NCI-H526 treated with DMSO at 0.1 percent for 48 hours (cell line): ENCODE measurements around the gene PKDCC.
"Not testable (repeated sequence)": the region's sequence is repeated elsewhere in the genome, so short reads cannot be mapped to it uniquely, and the experiment has no call there.

Source experiments
- DNase-seq: peaks from one replicate; lab custom pipeline; 2025; lab: John Stamatoyannopoulos, UW

The PKDCC gene

GRCh38 chr2:42030200-42030759, 17.5 kb upstream of the PKDCC start:
- DNase-seq = no peak

DNA sequence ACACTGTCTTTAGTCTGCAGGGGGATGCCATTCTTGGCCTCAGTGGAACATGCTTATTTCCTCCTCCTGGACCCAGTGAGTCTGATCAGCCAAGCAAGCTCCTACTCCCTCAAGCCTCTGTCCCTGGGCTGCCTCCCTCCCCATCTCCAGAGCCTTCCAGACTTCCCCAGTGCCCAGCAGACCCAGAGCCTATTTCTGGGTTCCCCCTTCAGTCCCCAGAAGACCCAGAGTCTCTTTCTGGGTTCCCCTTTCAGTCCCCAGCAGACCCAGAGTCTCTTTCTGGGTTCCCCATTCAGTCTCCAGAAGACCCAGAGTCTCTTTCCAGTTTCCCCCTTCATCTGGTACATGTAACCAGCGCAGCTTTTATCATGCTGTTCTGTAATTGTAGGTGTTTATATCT, 17.0 kb upstream of the PKDCC start:
- no peak for DNase-seq

- DNase-seq = no peak
These were observed 16.3 kb upstream of the PKDCC start for GRCh38 chr2:42031281-42032223.

- DNase-seq = no peak
These were observed 15.6 kb upstream of the PKDCC start for GRCh38 chr2:42032224-42032620.

DNA sequence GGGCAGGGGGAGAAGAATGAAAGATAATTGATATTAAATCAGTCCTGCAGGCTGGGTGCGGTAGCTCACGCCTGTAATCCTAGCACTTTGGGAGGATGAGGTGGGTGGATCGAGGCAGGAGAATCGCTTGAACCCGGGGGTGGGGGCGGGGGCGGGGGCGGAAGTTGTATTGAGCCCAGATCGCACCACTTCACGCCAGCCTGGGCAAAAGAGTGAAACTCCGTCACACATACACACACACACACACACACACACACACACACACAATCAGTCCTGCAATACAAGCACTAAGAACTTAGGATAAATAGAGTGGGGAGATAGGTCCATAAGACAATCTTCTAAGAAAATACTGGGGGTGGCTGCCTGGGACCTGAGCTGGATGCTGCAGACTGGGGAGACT, 15.1 kb upstream of the PKDCC start:
- no peak for DNase-seq

GRCh38 chr2:42034096-42034495, 13.7 kb upstream of the PKDCC start:
- DNase-seq = not testable (repeated sequence)

DNA sequence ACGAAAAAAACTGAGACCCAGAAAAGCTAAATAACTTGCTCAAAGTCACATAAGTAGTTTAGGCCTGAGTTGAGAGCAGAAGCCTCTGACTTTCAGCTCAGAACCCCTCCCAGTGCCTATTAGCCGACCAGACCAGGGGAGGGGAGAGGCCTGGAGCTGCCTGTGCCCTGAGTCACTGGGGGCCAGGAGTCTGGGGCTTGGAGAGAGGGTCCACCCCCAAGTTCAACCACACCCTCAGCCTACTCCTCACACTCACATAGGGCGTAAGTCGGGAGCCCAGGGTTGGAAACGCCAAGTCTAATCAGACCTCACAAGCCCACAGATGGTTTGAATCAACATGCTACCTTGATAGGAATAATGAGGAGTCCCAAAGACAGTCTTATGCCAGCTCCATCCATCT, 12.6 kb upstream of the PKDCC start:
- no peak for DNase-seq

DNA sequence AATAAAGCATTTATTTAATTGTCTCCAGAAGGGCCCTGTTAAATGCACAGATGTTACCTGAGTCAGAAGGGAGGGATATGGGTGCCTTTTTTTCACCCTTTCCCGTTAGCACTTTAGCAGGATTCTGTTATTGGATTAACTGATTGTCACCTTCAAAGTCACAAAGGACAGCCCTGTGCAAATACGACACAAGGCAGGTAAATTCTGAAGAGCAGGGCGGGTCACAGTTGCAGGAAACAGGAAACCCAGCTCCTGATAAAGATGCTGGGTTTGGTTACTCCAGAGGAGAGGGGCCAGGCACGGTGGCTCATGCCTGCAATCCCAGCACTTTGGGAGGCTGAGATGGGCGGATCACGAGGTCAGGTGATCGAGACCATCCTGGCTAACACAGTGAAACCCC, 11.4 kb upstream of the PKDCC start:
- DNase-seq = no peak

DNA sequence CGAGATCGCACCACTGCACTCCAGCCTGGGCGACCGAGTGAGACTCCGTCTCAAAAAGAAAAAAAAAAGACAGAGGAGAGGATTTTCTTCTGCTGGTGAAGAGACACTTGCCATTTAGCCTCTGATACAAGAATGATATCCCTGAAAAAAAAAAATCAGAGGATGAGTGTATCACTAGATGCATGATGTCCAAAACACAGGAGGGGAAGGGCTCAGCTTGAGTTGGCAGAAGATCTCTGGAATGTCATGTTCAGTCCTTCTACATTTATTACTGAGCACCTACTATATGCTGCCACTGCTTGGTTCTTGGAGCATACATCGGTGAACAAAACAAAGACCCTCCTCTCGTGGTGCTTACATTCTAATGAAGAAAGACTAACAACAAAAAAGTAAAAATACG, 10.9 kb upstream of the PKDCC start:
- DNase-seq = no peak

DNA sequence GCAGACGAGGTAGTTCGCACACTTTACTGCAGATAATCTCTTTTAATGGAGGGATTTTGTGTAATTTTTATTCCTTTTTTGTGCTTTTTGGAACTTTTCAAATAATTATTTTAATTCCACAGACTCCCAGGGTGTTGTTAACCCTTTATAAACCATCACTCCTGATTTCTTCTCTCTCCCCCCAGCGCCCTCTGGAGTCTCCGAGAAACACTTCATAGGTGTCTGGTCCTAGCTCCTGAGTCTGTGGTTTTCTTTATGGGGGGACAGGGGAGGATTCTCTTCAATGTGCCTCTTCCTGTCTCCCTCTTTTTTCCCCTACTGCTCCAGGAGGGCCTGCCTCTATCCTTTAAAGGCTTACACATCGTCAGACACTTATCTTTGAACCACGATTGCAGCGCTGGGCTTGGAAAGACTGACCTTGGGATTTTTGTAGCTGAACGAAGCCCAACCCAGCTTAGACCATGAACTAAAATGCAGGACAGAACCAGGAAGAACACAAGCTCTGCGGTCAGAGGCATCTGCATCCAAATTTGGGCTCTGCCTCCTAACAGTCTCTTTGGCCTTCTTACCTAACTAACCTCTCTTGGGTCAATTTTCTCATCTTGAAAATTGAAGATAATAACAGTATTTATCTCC, 7.1 kb upstream of the PKDCC start:
- no peak for DNase-seq

GRCh38 chr2:42041377-42042127, 6.3 kb upstream of the PKDCC start:
- DNase-seq = no peak

DNA sequence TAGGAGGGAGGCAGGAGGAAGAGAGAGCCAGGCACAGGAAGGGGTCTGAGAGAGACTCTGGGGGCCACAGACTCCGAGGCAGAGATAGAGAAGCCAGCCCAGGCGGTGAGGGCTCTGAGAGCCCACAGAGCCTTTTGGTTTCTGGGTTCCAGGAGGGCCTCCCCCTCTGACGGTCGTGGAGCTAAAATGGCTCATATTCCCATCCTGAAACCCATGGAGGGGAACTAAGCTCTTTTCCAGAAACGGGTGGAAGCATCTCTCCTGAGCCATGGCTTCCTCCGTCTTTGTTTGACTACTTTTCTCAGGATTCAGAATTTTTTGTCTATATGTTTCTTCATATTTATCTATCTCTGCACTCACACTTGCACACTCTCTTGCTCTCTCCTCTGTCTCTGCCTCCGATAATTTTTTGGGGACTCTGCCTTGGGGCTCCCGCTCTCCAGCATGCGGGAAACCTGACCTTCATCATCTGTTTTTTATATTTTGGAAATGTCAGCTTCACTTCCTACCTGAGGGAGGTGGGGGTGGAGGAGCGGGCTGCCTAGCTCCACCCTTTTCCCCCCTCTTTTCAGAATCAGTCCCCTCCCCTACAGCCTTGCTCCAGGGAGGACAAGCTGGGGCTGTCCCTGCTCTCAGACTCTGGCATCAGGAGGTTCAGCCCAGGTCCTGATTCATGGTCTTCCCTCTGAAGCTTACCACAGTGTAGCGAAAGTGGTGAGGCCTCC, 5.0 kb upstream of the PKDCC start:
- DNase-seq = no peak

DNA sequence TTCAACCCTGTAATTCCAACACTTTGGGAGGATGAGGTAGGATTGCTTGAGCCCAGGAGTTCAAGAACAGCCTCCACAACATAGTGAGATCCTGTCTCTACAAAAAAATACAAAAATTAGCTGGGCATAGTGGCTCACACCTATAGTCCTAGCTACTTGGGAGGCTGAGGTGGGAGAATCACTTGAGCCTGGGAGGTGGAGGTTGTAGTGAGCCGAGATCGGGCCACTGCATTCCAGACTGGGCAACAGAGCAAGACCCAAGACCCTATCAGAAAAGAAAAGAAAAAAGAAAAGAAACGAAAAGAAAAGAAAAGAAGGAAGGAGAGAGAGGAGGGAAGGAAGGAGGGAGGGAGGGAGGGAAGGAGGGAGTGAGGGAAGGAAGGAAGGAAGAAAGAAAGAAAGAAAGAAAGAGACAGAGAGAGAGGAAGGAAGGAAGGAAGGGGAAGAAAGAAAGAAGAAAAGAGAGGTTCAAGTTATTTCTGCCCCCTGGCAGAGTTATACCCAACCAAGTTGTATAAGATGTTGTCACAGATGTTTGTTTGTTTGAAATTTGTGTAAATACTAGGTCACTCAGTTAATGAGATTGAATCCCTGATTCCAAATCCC, 3.9 kb upstream of the PKDCC start:
- DNase-seq = no peak

DNA sequence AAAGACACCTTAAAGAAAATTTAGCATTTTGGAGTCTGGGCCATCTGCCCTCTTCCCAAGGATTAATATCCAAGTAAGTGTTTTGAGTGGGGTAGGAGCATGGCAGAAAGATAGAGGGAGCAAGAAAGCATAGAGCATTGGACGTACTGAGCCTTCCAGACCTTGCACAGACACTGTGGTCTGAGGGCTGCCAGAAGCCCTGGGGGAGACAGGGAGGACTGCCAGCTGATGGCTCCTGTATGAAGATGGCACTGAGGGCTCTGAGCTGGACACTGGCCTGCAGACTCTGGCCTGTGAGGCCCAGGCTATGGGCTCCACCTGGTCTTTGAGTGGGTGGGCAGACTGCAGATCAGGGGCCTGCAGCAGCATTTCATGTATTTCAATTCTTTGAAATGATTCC, 2.9 kb upstream of the PKDCC start:
- DNase-seq = no peak

GRCh38 chr2:42045352-42045751, 2.5 kb upstream of the PKDCC start:
- no peak for DNase-seq

DNA sequence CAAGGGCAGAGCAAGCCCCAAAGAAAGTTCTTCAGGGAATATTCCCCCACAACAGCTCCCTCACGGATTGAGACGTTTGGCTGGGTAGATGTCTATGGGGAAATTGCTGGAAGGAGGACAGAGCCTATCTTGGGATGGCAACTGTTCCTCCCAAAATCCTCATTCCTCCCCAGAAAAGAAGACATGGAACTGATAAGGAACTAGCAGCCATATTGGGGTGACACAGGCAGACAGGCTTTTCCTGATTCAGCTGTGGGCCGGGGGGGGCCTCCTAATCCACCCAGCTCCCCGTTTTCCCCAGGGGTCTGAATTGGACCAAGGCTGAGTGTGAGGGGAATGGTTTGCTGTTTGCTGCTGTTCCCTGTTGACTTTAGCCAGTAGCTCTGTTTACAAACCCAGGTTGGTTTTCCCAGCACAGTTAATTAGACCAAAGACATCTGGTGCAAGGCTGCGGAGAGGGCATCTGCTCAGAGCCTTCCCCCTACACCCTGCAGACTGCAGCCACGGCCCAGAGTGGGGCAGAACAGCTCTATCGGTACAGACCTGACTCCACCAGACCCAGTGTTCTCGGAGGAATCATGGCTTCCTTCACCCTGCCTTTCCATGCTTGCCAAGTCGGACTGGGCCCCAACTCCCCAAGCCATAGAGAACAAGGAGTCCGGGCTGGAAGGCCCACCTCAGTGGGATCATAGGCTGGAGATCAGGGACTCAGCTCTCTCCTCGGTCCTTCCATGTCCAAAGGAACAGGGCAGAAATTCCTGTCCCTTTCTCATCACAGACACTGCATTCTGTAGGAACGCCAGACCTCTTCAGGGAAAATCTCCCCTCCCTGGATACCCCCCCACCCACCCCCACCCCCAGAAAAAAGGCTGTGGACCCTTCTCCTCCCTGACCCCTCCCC, 1.7 kb upstream of the PKDCC start:
- peak; percentile 42 for DNase-seq

GRCh38 chr2:42046819-42047487, 868 bp upstream of the PKDCC start:
- DNase-seq = no peak

DNA sequence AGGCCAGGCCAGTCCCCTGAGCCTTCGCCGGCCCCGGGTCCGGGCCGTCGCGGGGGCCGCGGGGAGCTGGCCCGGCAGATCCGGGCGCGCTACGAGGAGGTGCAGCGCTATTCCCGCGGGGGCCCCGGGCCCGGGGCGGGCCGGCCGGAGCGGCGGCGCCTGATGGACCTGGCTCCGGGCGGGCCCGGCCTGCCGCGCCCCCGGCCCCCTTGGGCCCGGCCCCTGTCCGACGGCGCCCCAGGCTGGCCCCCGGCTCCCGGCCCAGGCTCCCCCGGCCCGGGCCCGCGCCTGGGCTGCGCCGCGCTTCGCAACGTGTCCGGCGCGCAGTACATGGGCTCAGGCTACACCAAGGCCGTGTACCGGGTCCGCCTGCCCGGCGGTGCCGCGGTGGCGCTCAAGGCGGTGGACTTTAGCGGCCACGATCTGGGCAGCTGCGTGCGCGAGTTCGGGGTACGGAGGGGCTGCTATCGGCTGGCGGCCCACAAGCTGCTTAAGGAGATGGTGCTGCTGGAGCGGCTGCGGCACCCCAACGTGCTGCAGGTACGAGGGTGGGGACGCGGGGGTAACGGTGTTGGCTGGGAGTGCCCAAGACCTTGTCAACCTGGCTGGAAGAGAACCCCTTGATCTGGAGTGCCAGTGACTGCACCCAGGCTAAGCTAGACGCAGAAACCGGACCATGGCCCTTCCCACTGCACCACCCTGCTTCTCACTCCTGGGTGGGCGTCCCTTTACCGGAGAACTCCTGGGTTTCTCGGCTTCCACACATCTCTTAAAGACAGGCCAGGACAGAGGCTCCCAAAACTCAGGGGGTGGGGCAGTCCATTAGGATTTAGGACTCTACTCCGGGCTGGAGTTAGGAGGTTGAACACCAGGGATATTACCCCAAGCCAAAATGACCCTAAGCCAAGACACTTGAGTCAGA, 739 bp downstream of the PKDCC start:
- DNase-seq = no peak
